HepG2 (cell line): ENCODE measurements around the gene COMMD1. TPM values are rescaled to one million over a fixed set of nuclear protein-coding genes. Genes with fewer than 3 reads are reported as not detected.

ENCODE experiments used
- CERS6 ChIP-seq: sonication (generic); formaldehyde crosslinking; IDR thresholded peaks from 2 replicates; pipeline ENCODE4 v1.5.0; 2020; ENCODE audit warnings: missing genetic modification reagents
- HNF1B ChIP-seq: sonication (generic); formaldehyde crosslinking; IDR thresholded peaks from 2 replicates; pipeline ENCODE4 v1.5.1; 2020; ENCODE audit warnings: mild to moderate bottlenecking, moderate library complexity, missing genetic modification reagents
- HOXA9 ChIP-seq: sonication (generic); formaldehyde crosslinking; IDR thresholded peaks from 2 replicates; pipeline ENCODE4 v1.8.1; 2022; ENCODE audit warnings: missing genetic modification reagents, mild to moderate bottlenecking, moderate library complexity, borderline replicate concordance
- PLSCR1 ChIP-seq: sonication (generic); formaldehyde crosslinking; IDR thresholded peaks from 2 replicates; pipeline ENCODE4 v1.5.0; 2020; ENCODE audit warnings: missing genetic modification reagents, mild to moderate bottlenecking, borderline replicate concordance
- PRMT3 ChIP-seq: sonication (generic); formaldehyde crosslinking; IDR thresholded peaks from 2 replicates; pipeline ENCODE4 v1.8.1; 2022; ENCODE audit warnings: low read depth, mild to moderate bottlenecking, moderate library complexity, missing genetic modification reagents, borderline replicate concordance
- SMAD9 ChIP-seq: sonication (generic); formaldehyde crosslinking; IDR thresholded peaks from 2 replicates; pipeline ENCODE4 v1.5.1; 2020; ENCODE audit warnings: mild to moderate bottlenecking, missing genetic modification reagents
- SNRNP70 ChIP-seq: fragments of 200-400 bp; formaldehyde crosslinking; IDR thresholded peaks from 2 replicates; pipeline ENCODE4 v1.6.1; 2017; ENCODE audit warnings: mild to moderate bottlenecking, low read depth, low read length, moderate library complexity
- TAF1 ChIP-seq: sonication (generic); formaldehyde crosslinking; IDR thresholded peaks from 2 replicates; pipeline ENCODE4 v1.4.0; 2020; ENCODE audit warnings: missing genetic modification reagents
- ZHX2 ChIP-seq, 2 experiments: sonication (generic) in 1 of 2; formaldehyde crosslinking in 1 of 2; IDR thresholded peaks; 2 replicates each; pipeline versions ENCODE4 v1.6.1 to v1.9.0; 2014 to 2022; ENCODE audit warnings: antibody characterized with exemption in 1 of 2, borderline replicate concordance in 1 of 2, inconsistent platforms in 1 of 2, low read depth in 1 of 2, missing genetic modification reagents in 1 of 2
- ZNF253 ChIP-seq: sonication (generic); formaldehyde crosslinking; IDR thresholded peaks from 2 replicates; pipeline ENCODE4 v1.8.0; 2022; ENCODE audit warnings: mild to moderate bottlenecking, missing genetic modification reagents, borderline replicate concordance
- ZNF276 ChIP-seq: sonication (generic); formaldehyde crosslinking; IDR thresholded peaks from 2 replicates; pipeline ENCODE4 v1.4.0; 2020; ENCODE audit warnings: mild to moderate bottlenecking, low read depth, missing genetic modification reagents
- ZNF430 ChIP-seq: sonication (generic); formaldehyde crosslinking; IDR thresholded peaks from 2 replicates; pipeline ENCODE4 v1.9.0; 2021; ENCODE audit warnings: mild to moderate bottlenecking, missing genetic modification reagents
- ZNF737 ChIP-seq: sonication (generic); formaldehyde crosslinking; IDR thresholded peaks from 2 replicates; pipeline ENCODE4 v1.5.0; 2020; ENCODE audit warnings: missing genetic modification reagents, mild to moderate bottlenecking, borderline replicate concordance
- ZNF788 ChIP-seq: sonication (generic); formaldehyde crosslinking; IDR thresholded peaks from 2 replicates; pipeline ENCODE4 v1.5.0; 2020; ENCODE audit warnings: mild to moderate bottlenecking, missing genetic modification reagents, borderline replicate concordance
- polyA plus RNA-seq, 8 experiments: library from polyadenylated mRNA; depleted of rRNA in 3 of 8; stranded (reverse) in 7 of 8; unstranded in 1 of 8; fragments of >200 nt; fragmentation: Illumina TruSeq in 4 of 8; extraction: Trizol in 4 of 8; gene quantifications; 2 replicates each; pipeline versions ENCODE4 v1.2.1 to v1.2.3, GENCODE V29; 2011 to 2016; ENCODE audit warnings: low read depth in 4 of 8, missing spikeins in 1 of 8, mixed read lengths in 1 of 8; ENCODE audit not compliant: insufficient read depth in 1 of 8
- total RNA-seq, 5 experiments: library from RNA; depleted of rRNA; stranded (reverse); fragments of >200 nt; fragmentation: Illumina TruSeq; extraction: Trizol; gene quantifications; 2 replicates each; pipeline ENCODE4 v1.2.3, GENCODE V29; 2016; ENCODE audit warnings: low read depth in 1 of 5

COMMD1 gene
- total and polyA plus RNA-seq, 2 of the 13 experiments (the other 11 are each of a cell fraction or from before 2014, with no cell fraction given): 25.7 to 105 TPM

- TF ChIP-seq CERS6 (CRISPR knock-in tag) (no peak), ZNF253 (0 out of 2 replicates have a peak, but pooled peaks have one; percentile 33), PLSCR1 (CRISPR knock-in tag) (no peak), SMAD9 (CRISPR knock-in tag) (0 out of 2 replicates have a peak, but pooled peaks have one; percentile 33), PRMT3 (no peak), TAF1 (CRISPR knock-in tag) (peak; percentile 97), ZNF276 (CRISPR knock-in tag) (0 out of 2 replicates have a peak, but pooled peaks have one; percentile 69), HOXA9 (CRISPR knock-in tag) (no peak), SNRNP70 (no peak), ZNF737 (peak; percentile 93; the same call in 1 of the 2 replicates), ZHX2 (IDR thresholded peaks at IDR 0.05; ENCODE audit: low read depth) (peak; percentile 86), ZHX2 (CRISPR knock-in tag; IDR thresholded peaks at IDR 0.05; ENCODE audit: borderline replicate concordance) (no peak), ZNF430 (CRISPR knock-in tag) (peak; percentile 85), HNF1B (peak; percentile 80), ZNF788 (CRISPR knock-in tag) (peak; percentile 95; the same call in 1 of the 2 replicates)
These were observed at the start of gene COMMD1 (continued) for GRCh38 chr2:61905372-61906185.
